Neuron (in vitro differentiated cells): ENCODE results near the gene ENTR1.

Experiments used
- H2AFZ ChIP-seq: one replicate; pipeline ENCODE4 v1.6.1; 2013; ENCODE audit warnings: low read depth, mild to moderate bottlenecking, inconsistent platforms, low read length, moderate library complexity
- H3K27me3 ChIP-seq: one replicate; pipeline ENCODE4 v1.6.1; 2013; ENCODE audit warnings: low read length; ENCODE audit not compliant: insufficient read depth
- H3K36me3 ChIP-seq: one replicate; pipeline ENCODE4 v1.6.1; 2013; ENCODE audit warnings: low read length; ENCODE audit not compliant: insufficient read depth
- H3K4me1 ChIP-seq: one replicate; pipeline ENCODE4 v1.6.1; 2013; ENCODE audit warnings: low read length; ENCODE audit not compliant: insufficient read depth
- H3K4me3 ChIP-seq: 2 replicates; pipeline ENCODE4 v1.5.1; 2013; ENCODE audit warnings: mild to moderate bottlenecking, low read length, moderate library complexity
- H3K9me3 ChIP-seq: one replicate; pipeline ENCODE4 v1.6.1; 2013; ENCODE audit warnings: low read length

The ENTR1 gene

GRCh38 chr9:136444102-136444501, 33.7 kb upstream of the ENTR1 start:
- Histone ChIP-seq H3K4me3 (no peak overlapping the region), H3K4me1 (peaks cover 4% of the 10 kb centered on the region), H3K9me3 (no peaks in the 10 kb centered on the region), H3K36me3 (peaks cover 73% of the 10 kb centered on the region), H2AFZ (no peak overlapping the region), H3K27me3 (no peaks in the 10 kb centered on the region)

- no peaks in the 10 kb centered on the region for H3K27me3 ChIP-seq
- peaks cover 69% of the 10 kb centered on the region for H3K36me3 ChIP-seq
- no peak overlapping the region for H2AFZ ChIP-seq
- H3K9me3 ChIP-seq, result no peaks in the 10 kb centered on the region
- H3K4me1 ChIP-seq, result peaks cover 4% of the 10 kb centered on the region
- H3K4me3 ChIP-seq, result no peak overlapping the region
Measured at GRCh38 chr9:136443687-136444086, 33.3 kb upstream of the ENTR1 start.

- no peak overlapping the region for H3K4me3 ChIP-seq
- H2AFZ ChIP-seq, result no peak overlapping the region
- no peaks in the 10 kb centered on the region for H3K27me3 ChIP-seq
- no peaks in the 10 kb centered on the region for H3K9me3 ChIP-seq
- peaks cover 65% of the 10 kb centered on the region for H3K36me3 ChIP-seq
- H3K4me1 ChIP-seq, result peaks cover 7% of the 10 kb centered on the region
Measured at GRCh38 chr9:136443087-136443486, 32.7 kb upstream of the ENTR1 start.

GRCh38 chr9:136442265-136442664, 31.9 kb upstream of the ENTR1 start:
- Histone ChIP-seq H3K36me3 (peaks cover 57% of the 10 kb centered on the region), H2AFZ (no peak overlapping the region), H3K4me1 (peaks cover 16% of the 10 kb centered on the region), H3K9me3 (no peaks in the 10 kb centered on the region), H3K27me3 (no peaks in the 10 kb centered on the region), H3K4me3 (no peak overlapping the region)

GRCh38 chr9:136441681-136442245, 31.3 kb upstream of the ENTR1 start:
- H3K4me1 ChIP-seq, result peaks cover 21% of the 10 kb centered on the region
- H3K36me3 ChIP-seq, result peaks cover 57% of the 10 kb centered on the region
- no peak overlapping the region for H2AFZ ChIP-seq
- no peak overlapping the region for H3K4me3 ChIP-seq
- no peaks in the 10 kb centered on the region for H3K27me3 ChIP-seq
- no peaks in the 10 kb centered on the region for H3K9me3 ChIP-seq

GRCh38 chr9:136441191-136441680, 30.8 kb upstream of the ENTR1 start:
- Histone ChIP-seq H3K4me1 (peaks cover 25% of the 10 kb centered on the region), H2AFZ (no peak overlapping the region), H3K36me3 (peaks cover 56% of the 10 kb centered on the region), H3K27me3 (no peaks in the 10 kb centered on the region), H3K4me3 (no peak overlapping the region), H3K9me3 (no peaks in the 10 kb centered on the region)

- H2AFZ ChIP-seq, result peak within 1 kb of the TSS; percentile 72
- no peaks in the 10 kb centered on the region for H3K9me3 ChIP-seq
- peak within 1 kb of the TSS; percentile 82 for H3K4me3 ChIP-seq
- peaks cover 51% of the 10 kb centered on the region for H3K36me3 ChIP-seq
- no peaks in the 10 kb centered on the region for H3K27me3 ChIP-seq
- H3K4me1 ChIP-seq, result peaks cover 25% of the 10 kb centered on the region
Measured at GRCh38 chr9:136439481-136440408, 29.3 kb upstream of the ENTR1 start, which contains the start of gene INPP5E. Gene INPP5E, minus strand, starts transcription at chr9:136439845. Its CDS starts 426 bp downstream, at chr9:136439419.

- Histone ChIP-seq H2AFZ (peak overlapping the region; percentile 72), H3K9me3 (no peaks in the 10 kb centered on the region), H3K4me1 (peaks cover 25% of the 10 kb centered on the region), H3K4me3 (peak overlapping the region; percentile 82), H3K36me3 (peaks cover 48% of the 10 kb centered on the region), H3K27me3 (no peaks in the 10 kb centered on the region)
Measured at GRCh38 chr9:136438548-136439480, 28.4 kb upstream of the ENTR1 start.

- Histone ChIP-seq H3K9me3 (no peaks in the 10 kb centered on the region), H3K4me3 (peak overlapping the region; percentile 82), H3K4me1 (peaks cover 25% of the 10 kb centered on the region), H2AFZ (no peak overlapping the region), H3K27me3 (no peaks in the 10 kb centered on the region), H3K36me3 (peaks cover 42% of the 10 kb centered on the region)
Measured at GRCh38 chr9:136437839-136438547, 27.6 kb upstream of the ENTR1 start.

- Histone ChIP-seq H3K9me3 (no peaks in the 10 kb centered on the region), H3K4me1 (peaks cover 25% of the 10 kb centered on the region), H3K27me3 (no peaks in the 10 kb centered on the region), H3K36me3 (peaks cover 36% of the 10 kb centered on the region), H2AFZ (no peak overlapping the region), H3K4me3 (peak overlapping the region; percentile 82)
Measured at GRCh38 chr9:136437430-136437829, 27.0 kb upstream of the ENTR1 start.

GRCh38 chr9:136436055-136436634, 25.7 kb upstream of the ENTR1 start:
- H3K4me1 ChIP-seq, result peaks cover 25% of the 10 kb centered on the region
- no peaks in the 10 kb centered on the region for H3K9me3 ChIP-seq
- H3K27me3 ChIP-seq, result no peaks in the 10 kb centered on the region
- H3K36me3 ChIP-seq, result peaks cover 27% of the 10 kb centered on the region
- H2AFZ ChIP-seq, result no peak overlapping the region
- no peak overlapping the region for H3K4me3 ChIP-seq
